Gastrocnemius medialis (tissue), 4 donors: ENCODE results near the gene TOM1.

ENCODE experiments used
- POLR2A ChIP-seq, 2 donors: fragments of 450-650 bp; IDR thresholded peaks; one replicate each; pipeline ENCODE4 v1.6.1; 2017; ENCODE audit warnings: antibody characterized with exemption in 2 of 2, mild to moderate bottlenecking in 2 of 2, moderate library complexity in 2 of 2
- TF ChIP-seq, protein P1 (sequence below), 5 experiments: fragments of 450-650 bp in 3 of 5; fragments of 200-600 bp in 2 of 5; sonication (generic) in 2 of 5; IDR thresholded peaks in 4 of 5; conservative IDR thresholded peaks in 1 of 5; 1 replicate in 4 of 5; 2 replicates in 1 of 5; pipeline ENCODE4 v1.5.1; 2016 to 2019; ENCODE audit warnings: antibody characterized with exemption in 5 of 5, mild to moderate bottlenecking in 3 of 5, moderate library complexity in 3 of 5

DNA sequence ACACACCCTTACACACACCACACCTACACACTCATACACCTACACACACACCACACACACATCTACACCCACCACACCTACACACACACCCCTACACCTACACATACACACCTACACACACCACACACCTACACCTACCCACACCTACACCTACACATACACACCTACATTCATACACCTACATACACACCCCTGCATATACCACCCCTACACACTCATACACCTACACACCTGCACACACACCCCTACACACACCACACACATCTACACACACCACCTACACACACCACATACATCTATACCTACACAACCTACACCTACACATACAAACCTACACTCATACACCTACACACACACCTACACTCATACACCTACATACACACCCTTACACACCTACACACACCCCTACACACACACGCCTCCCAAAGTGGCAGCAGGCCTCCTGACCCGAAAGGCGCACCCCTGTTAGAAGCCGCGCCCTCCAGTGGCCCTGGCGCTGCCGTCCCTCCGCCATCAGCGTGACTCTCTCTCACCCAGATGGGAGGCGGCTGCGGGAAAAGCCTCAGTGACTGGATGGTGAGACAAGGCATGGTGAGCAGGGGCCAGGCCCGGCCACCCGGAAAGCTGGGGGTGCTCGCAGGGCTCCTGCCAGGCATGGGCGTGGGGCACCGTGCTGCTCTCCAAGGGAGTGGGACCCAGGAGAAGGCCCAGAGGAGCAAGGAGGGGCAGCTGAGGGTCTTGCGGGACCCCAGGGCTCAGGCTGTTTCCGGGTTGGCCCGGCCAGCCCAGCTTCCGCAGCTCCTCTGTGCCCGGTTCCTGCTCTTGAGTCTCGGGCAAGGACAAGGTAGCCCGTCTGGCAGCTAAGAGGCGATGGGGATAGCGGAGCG is 44.2 kb downstream of the TOM1 start:
- TF ChIP-seq POLR2A (IDR thresholded peaks at IDR 0.05): no peak
- TF ChIP-seq, protein P1, sequence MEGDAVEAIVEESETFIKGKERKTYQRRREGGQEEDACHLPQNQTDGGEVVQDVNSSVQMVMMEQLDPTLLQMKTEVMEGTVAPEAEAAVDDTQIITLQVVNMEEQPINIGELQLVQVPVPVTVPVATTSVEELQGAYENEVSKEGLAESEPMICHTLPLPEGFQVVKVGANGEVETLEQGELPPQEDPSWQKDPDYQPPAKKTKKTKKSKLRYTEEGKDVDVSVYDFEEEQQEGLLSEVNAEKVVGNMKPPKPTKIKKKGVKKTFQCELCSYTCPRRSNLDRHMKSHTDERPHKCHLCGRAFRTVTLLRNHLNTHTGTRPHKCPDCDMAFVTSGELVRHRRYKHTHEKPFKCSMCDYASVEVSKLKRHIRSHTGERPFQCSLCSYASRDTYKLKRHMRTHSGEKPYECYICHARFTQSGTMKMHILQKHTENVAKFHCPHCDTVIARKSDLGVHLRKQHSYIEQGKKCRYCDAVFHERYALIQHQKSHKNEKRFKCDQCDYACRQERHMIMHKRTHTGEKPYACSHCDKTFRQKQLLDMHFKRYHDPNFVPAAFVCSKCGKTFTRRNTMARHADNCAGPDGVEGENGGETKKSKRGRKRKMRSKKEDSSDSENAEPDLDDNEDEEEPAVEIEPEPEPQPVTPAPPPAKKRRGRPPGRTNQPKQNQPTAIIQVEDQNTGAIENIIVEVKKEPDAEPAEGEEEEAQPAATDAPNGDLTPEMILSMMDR (IDR thresholded peaks at IDR 0.05 in 4 of 5, conservative IDR thresholded peaks at IDR 0.05 in 1 of 5): no peak
